Islet of Langerhans (tissue), 1 donor: ENCODE results near the gene EEF1AKMT3.
"Not testable (repeated sequence)": the region's sequence is repeated elsewhere in the genome, so short reads cannot be mapped to it uniquely, and the experiment has no call there.

ENCODE experiments used
- FAIRE-seq: peaks from one replicate; lab custom pipeline; 2011; peaks lifted over from hg19 to GRCh38; lab: Jason Lieb, UNC

Gene EEF1AKMT3

GRCh38 chr12:57765698-57766463 is 6.5 kb upstream of the EEF1AKMT3 start:
- FAIRE-seq = no peak

GRCh38 chr12:57766464-57767304 is 5.7 kb upstream of the EEF1AKMT3 start, which contains the start of gene CYP27B1:
Gene CYP27B1 (minus strand): TSS chr12:57767078. CDS start chr12:57767041, 37 bp downstream.
- no peak for FAIRE-seq

GRCh38 chr12:57767305-57767698 is 5.1 kb upstream of the EEF1AKMT3 start:
- FAIRE-seq = no peak

- no peak for FAIRE-seq
Measured at GRCh38 chr12:57767876-57768275, 4.5 kb upstream of the EEF1AKMT3 start.

- FAIRE-seq = no peak
Measured at GRCh38 chr12:57769594-57769993, 2.8 kb upstream of the EEF1AKMT3 start.

- FAIRE-seq = no peak
Measured at GRCh38 chr12:57770734-57771133, 1.7 kb upstream of the EEF1AKMT3 start.

- no peak for FAIRE-seq
Measured at GRCh38 chr12:57771236-57771872, 1.1 kb upstream of the EEF1AKMT3 start.

- FAIRE-seq = no peak
Measured at GRCh38 chr12:57771873-57772428, 463 bp upstream of the EEF1AKMT3 start, which contains the start of gene METTL1. Gene METTL1 (minus strand): TSS chr12:57772105. CDS start chr12:57772083, 22 bp downstream.

GRCh38 chr12:57774634-57775033 is 2.2 kb downstream of the EEF1AKMT3 start:
- not testable (repeated sequence) for FAIRE-seq

GRCh38 chr12:57775044-57775443 is 2.6 kb downstream of the EEF1AKMT3 start:
- FAIRE-seq = no peak

- FAIRE-seq = no peak
Measured at GRCh38 chr12:57775563-57776246, 3.3 kb downstream of the EEF1AKMT3 start.

GRCh38 chr12:57776247-57776587 is 3.8 kb downstream of the EEF1AKMT3 start:
- FAIRE-seq = no peak

GRCh38 chr12:57777367-57777766 is 5.0 kb downstream of the EEF1AKMT3 start:
- FAIRE-seq = no peak

- no peak for FAIRE-seq
Measured at GRCh38 chr12:57777911-57778310, 5.5 kb downstream of the EEF1AKMT3 start.

- no peak for FAIRE-seq
Measured at GRCh38 chr12:57779736-57780135, 7.3 kb downstream of the EEF1AKMT3 start.

- no peak for FAIRE-seq
Measured at GRCh38 chr12:57780284-57780897, 8.0 kb downstream of the EEF1AKMT3 start.

- FAIRE-seq = no peak
Measured at GRCh38 chr12:57781244-57781643, 8.8 kb downstream of the EEF1AKMT3 start.

- no peak for FAIRE-seq
Measured at GRCh38 chr12:57781801-57782200, 9.4 kb downstream of the EEF1AKMT3 start.

GRCh38 chr12:57782243-57782607 is 9.8 kb downstream of the EEF1AKMT3 start:
- FAIRE-seq = no peak

- FAIRE-seq = no peak
Measured at GRCh38 chr12:57782608-57783465, 10.4 kb downstream of the EEF1AKMT3 start, which contains the start of gene TSFM. Gene TSFM (plus strand): TSS chr12:57782787. CDS start chr12:57782802, 15 bp downstream.

GRCh38 chr12:57783466-57783801 is 11.0 kb downstream of the EEF1AKMT3 start:
- FAIRE-seq = no peak
